GM19328 (cell line): Measurements from ENCODE around the gene EFEMP2.
A peak's percentile ranks its signal among the peaks of the same experiment; 100 is the strongest.

Experiments used
- ATAC-seq: cut with Tn5 transposase; IDR thresholded peaks from one replicate; pipeline ENCODE4 v1.9.1; 2021; ENCODE audit warnings: mild to moderate bottlenecking, moderate library complexity; ENCODE audit not compliant: unreplicated experiment

EFEMP2 gene

DNA sequence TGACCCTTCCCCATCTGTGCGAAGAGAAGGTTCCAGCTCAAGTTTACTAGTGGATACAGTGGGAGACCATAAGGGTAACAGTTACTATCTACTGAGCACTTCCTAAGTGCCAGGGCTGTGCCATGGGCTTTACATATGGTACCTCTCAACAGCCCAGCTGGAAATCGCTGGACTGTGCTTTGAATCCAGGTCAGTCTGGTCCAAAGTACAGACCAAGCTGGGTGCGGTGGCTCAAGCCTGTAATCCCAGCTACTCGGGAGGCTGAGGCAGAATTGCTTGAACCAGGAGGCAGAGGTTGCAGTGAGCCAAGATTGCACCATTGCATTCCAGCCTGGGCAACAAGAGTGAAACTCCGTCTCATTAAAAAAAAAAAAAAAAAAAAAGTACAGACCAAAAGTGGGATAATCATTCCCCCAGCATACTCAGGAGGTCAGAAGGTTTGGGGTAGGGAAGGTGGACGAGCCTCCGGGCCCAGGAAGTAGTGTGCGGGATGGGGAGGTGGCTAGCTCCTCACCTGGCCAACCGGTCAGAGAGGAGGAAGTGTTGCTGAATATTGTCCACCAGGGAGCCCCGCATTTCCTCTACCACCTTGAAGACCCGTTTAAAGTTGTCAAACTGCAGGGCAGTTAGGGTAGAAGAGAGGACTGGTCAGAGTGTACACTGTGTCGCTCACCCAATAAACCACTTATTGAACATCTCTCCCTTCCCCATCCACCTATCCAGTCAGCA, 13.4 kb upstream of the EFEMP2 start:
- no peak for ATAC-seq

GRCh38 chr11:65885231-65885630, 12.6 kb upstream of the EFEMP2 start:
- no peak for ATAC-seq

GRCh38 chr11:65884716-65885092, 12.1 kb upstream of the EFEMP2 start:
- ATAC-seq, result no peak

GRCh38 chr11:65883786-65884715, 11.5 kb upstream of the EFEMP2 start:
- ATAC-seq, result no peak

DNA sequence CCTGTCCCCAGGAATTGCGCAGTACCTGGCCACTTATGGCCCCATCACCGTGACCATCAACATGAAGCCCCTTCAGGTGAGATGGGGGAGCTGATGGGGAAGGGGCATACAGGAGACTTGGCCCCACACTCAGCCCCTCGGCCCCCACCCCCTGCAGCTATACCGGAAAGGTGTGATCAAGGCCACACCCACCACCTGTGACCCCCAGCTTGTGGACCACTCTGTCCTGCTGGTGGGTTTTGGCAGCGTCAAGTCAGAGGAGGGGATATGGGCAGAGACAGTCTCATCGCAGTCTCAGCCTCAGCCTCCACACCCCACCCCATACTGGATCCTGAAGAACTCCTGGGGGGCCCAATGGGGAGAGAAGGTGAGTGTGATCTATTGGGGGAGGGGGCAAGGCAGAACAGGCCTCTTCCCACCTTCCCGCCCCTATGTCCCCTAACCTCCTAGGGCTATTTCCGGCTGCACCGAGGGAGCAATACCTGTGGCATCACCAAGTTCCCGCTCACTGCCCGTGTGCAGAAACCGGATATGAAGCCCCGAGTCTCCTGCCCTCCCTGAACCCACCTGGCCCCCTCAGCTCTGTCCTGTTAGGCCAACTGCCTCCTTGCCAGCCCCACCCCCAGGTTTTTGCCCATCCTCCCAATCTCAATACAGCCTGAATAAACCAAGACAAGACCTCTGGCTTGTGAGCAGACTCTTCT, 10.6 kb upstream of the EFEMP2 start:
- no peak for ATAC-seq

DNA sequence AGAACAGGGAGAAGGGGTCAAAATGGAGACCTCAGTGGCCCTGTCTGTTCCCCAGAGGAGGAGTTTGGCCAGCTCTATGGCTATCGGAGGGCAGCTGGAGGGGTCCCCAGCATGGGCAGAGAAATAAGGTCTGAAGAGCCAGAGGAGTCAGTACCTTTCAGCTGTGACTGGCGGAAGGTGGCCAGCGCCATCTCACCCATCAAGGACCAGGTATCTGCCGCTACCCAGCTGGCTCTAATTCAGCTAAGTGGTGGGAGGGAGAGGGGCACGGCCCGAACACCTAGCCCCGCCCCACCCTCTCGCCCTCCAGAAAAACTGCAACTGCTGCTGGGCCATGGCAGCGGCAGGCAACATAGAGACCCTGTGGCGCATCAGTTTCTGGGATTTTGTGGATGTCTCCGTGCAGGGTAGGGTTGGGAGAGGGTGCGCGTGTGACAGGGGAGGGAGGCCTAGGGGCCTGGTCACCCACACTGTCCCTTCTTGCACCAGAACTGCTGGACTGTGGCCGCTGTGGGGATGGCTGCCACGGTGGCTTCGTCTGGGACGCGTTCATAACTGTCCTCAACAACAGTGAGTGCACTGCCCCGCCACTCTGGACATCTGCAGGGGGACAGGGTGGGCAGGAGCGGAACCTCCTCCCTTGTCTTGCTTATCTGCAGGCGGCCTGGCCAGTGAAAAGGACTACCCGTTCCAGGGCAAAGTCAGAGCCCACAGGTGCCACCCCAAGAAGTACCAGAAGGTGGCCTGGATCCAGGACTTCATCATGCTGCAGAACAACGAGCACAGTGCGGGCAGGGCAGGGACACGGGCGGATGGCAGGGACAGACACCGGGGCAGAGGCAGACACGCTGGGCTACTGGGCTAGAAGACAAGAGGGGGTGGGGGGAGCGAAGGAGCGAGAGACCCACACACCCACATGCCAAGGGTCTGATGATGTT, 9.8 kb upstream of the EFEMP2 start:
- ATAC-seq, result no peak

DNA sequence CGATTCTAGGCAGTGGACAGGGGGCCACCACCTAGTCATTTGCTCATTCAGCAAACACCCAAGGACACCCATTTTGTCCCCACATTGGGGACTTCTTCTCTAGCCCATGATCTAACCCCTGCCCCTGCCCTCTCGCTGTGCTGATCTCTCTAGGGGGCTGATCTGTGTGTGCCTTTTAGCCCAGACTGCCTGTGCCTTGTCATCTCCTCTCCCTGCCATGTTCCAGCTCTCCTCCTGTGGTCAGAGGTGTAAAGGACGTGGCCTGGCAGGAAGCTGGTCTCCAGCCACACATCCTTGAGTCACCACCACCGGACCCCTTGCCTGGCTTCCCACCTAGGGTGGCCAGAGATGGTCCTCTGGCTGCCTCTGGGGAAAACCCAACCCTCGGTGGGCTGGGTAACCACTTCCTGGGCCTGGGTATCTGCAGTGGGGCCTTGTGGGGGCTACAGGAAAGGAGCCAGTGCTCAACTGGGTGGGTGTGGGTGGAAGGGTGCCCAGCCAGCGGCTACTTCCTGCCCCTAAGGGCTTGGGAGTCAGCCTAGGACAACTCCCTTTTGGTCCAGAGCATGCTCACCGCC, 8.3 kb upstream of the EFEMP2 start:
- ATAC-seq, result no peak

DNA sequence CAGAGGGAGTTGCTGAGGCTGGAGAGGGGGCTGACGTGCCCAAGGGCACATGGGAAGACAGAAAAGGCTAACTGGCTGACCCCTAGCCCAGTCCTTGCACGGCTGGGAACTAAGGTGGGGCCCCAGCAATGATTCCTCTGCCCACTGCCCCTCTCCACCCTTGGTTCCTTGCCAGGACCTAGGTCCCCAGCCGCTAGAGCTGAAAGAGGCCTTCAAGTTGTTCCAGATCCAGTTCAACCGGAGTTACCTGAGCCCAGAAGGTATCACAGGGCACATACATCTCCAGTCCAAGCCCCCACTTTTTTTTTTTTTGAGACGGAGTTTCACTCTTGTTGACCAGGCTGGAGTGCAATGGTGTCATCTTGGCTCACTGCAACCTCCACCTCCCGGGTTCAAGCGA, 7.4 kb upstream of the EFEMP2 start:
- no peak for ATAC-seq

GRCh38 chr11:65879617-65880016, 7.0 kb upstream of the EFEMP2 start, which contains the start of gene CTSW:
Gene CTSW (plus strand): TSS chr11:65879837. CDS start chr11:65879855, 18 bp downstream.
- ATAC-seq, result no peak

DNA sequence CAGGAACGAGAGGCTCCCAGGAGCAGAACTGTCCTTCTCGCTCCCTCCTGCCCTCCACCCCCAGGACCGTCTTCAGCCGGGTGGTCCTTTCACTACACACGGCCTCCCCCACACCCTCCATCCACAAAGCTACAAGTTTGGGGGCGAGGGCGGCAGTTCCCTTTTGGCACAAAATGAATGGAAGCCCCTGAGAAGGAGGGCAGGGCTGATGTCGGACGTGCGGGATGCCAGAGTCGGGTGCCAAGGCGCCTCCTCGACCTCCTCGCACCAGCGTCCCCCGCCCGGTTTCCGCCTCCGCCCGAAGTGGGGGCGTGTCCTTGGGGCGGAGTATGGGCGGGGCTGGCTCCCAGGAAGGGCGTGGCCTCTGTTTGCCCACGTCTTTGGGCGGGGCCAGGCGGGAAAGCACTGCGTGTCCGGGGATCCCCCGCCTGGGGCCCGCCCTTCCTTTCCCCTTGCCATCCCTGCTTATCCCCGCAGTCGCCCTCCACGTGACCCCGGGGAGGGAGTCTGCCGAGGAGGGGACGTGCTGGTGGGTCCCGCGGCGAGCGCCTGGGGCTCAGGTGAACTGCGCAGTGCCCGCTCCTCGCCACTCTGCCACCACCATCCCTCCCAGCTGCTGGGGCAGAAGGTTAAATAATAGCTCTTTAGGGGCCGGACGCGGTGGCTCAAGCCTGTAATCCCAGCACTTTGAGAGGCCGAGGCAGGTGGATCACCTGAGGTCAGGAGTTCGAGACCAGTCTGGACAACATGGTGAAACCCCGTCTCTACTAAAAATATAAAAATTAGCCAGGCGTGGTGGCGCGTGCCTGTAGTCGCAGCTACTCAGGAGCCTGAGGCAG, 937 bp upstream of the EFEMP2 start:
- peak; percentile 81 for ATAC-seq

- ATAC-seq, result no peak
Observed at GRCh38 chr11:65871811-65872548, 620 bp downstream of the EFEMP2 start.

GRCh38 chr11:65870706-65871681, 1.6 kb downstream of the EFEMP2 start:
- ATAC-seq, result no peak

DNA sequence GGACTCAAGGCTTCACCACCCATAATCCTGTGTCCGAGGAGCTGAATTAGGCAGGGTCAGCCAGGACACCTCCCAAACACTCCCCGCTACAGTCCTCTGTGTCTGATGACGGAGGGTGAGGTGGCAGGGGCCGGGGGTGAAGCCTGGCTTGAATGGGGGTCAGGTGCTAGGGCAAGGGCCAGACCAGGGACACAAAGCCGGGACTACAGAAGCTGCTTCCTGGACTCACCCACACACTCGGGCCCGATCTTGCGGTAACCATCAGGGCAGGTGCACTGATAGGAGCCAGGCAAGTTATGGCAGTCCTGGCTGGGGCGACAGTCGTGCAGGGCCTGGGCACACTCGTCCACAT, 2.3 kb downstream of the EFEMP2 start:
- ATAC-seq, result no peak

- no peak for ATAC-seq
Observed at GRCh38 chr11:65869643-65870306, 2.8 kb downstream of the EFEMP2 start.

- no peak for ATAC-seq
Observed at GRCh38 chr11:65868907-65869306, 3.7 kb downstream of the EFEMP2 start.

DNA sequence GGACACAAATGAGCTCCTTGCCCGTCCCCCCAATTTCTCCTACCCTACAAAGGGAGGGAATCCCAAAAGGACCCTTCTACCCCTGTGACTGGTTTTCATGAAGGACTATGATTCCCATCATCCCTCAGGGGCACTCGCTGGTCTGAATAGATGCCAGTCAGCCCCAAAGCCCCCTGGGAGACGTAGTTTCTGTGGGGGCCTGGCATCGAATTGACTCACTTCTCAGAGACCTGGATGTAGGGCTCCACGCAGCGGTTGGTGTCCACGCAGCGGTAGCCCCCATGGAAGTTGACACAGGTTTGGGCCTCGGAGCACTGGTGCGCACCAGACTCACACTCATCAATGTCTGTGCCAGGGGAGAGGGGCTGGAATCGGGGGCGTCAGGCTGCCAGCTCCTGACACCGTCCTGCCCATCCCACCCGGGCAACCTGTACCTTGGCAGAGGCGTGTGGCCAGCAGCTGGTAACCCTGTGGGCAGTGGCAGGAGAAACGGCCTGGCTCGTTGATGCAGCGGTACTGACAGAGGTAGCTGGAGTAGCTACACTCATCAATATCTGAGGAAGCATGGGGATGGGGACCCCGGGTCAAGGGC, 4.4 kb downstream of the EFEMP2 start:
- no peak for ATAC-seq
